ENCODE measurements around the gene MOK.

MOK gene

DNA sequence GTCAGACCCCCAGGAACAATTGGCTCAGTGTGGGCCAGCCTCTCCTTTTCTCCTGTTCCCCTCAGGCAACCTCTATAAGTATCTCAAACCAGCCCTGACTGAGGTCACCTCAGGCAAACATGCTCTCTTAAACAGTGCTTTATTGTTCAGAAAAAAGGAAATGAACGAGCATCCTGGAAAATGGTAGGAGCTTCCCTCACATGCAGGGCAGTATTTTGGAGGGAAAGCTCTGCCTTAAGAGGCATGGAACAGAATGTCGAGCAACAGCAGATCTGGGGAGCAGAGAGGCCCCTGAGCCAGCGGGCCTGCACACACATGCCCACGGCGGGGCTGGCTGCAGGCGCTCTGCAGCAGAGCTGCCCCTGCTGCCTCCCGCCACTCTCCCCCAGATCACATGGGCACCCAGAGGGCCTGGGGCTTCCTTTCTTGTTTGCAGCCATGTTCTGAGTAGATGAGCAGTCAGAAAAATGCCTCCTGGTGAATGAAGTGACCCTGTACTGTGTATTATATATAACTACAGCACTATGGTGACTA, 42.0 kb downstream of the MOK start:
- peak; percentile 59 for DNase-seq (ENCODE audit: low read depth, low spot score)
- H3K4me3 ChIP-seq (ENCODE audit: low read depth, low read length) = no peak overlapping the region
- in situ Hi-C loops (cut with HindIII; ENCODE audit: low sequenced_read_pairs) = no loop called here
- TF ChIP-seq, protein P1, sequence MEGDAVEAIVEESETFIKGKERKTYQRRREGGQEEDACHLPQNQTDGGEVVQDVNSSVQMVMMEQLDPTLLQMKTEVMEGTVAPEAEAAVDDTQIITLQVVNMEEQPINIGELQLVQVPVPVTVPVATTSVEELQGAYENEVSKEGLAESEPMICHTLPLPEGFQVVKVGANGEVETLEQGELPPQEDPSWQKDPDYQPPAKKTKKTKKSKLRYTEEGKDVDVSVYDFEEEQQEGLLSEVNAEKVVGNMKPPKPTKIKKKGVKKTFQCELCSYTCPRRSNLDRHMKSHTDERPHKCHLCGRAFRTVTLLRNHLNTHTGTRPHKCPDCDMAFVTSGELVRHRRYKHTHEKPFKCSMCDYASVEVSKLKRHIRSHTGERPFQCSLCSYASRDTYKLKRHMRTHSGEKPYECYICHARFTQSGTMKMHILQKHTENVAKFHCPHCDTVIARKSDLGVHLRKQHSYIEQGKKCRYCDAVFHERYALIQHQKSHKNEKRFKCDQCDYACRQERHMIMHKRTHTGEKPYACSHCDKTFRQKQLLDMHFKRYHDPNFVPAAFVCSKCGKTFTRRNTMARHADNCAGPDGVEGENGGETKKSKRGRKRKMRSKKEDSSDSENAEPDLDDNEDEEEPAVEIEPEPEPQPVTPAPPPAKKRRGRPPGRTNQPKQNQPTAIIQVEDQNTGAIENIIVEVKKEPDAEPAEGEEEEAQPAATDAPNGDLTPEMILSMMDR (IDR thresholded peaks at IDR 0.05; ENCODE audit: low read depth, low read length) = no peak

DNA sequence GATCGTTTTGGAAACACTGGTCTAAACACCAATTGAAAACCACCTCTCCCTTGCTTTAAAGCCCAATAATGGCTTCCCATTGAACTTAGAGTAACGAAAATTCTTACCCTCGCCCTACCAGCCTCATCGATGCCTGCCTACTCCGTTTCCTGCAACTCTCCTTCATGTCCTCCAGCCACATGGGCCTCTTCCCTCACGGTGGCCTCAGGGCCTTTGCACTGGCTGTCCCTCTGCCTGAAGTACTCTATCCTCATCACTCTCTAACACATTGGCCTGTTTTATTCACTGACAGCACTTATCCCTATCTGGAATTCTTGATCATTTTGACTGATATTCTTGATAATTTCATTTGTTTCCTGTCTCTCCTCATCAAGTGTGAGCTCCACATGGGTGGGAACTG, 46.8 kb downstream of the MOK start:
- no peak overlapping the region for H3K4me3 ChIP-seq (ENCODE audit: low read depth, low read length)
- TF ChIP-seq, protein P1 (IDR thresholded peaks at IDR 0.05; ENCODE audit: low read depth, low read length) = no peak
- in situ Hi-C loops (cut with HindIII; ENCODE audit: low sequenced_read_pairs) = no loop called here
- no peak for DNase-seq (ENCODE audit: low read depth, low spot score)

GRCh38 chr14:102256716-102257115, 48.2 kb downstream of the MOK start:
- in situ Hi-C loops (cut with HindIII; ENCODE audit: low sequenced_read_pairs) = no loop called here
- TF ChIP-seq, protein P1 (IDR thresholded peaks at IDR 0.05; ENCODE audit: low read depth, low read length) = no peak
- no peak overlapping the region for H3K4me3 ChIP-seq (ENCODE audit: low read depth, low read length)
- no peak for DNase-seq (ENCODE audit: low read depth, low spot score)

DNA sequence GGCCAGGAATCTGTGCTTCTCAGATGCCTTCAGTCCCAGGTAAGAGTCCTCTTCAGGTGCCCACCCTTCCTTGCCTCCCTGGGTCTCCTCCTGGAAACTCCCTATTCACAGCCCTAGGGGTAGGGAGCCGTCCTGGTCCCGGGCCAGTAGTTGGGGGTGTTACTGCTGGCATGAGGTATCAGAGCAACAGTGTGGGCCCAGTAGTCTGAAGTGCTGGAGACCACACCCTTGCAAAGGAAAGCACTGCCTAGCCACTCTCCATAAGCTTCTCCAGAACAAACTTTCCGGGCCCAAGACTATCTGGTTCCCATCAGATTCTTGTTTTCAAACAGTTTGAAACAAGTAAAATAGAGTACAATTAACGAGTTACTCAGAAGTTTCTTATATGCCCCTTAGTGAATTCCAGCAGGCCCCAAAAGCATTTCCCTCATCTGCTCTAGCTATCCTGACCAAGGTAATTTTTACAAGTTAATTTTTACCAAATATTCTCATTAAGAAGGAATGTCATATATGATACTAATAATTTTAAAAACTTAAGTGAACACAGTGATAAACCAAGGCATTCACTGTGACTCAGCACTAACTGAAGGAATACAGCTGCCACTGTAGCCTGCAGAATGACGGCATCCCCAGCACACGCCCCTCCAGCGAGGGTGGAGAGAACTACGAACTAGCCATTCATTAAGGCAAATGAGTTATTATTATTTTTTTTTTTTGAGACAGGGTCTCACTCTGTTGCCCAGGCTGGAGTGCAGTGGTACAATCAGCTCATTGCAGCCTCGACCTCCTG, 49.4 kb downstream of the MOK start:
- H3K4me3 ChIP-seq (ENCODE audit: low read depth, low read length) = no peak overlapping the region
- in situ Hi-C loops (cut with HindIII; ENCODE audit: low sequenced_read_pairs) = no loop called here
- TF ChIP-seq, protein P1 (IDR thresholded peaks at IDR 0.05; ENCODE audit: low read depth, low read length) = no peak
- DNase-seq (ENCODE audit: low read depth, low spot score) = peak; percentile 43

DNA sequence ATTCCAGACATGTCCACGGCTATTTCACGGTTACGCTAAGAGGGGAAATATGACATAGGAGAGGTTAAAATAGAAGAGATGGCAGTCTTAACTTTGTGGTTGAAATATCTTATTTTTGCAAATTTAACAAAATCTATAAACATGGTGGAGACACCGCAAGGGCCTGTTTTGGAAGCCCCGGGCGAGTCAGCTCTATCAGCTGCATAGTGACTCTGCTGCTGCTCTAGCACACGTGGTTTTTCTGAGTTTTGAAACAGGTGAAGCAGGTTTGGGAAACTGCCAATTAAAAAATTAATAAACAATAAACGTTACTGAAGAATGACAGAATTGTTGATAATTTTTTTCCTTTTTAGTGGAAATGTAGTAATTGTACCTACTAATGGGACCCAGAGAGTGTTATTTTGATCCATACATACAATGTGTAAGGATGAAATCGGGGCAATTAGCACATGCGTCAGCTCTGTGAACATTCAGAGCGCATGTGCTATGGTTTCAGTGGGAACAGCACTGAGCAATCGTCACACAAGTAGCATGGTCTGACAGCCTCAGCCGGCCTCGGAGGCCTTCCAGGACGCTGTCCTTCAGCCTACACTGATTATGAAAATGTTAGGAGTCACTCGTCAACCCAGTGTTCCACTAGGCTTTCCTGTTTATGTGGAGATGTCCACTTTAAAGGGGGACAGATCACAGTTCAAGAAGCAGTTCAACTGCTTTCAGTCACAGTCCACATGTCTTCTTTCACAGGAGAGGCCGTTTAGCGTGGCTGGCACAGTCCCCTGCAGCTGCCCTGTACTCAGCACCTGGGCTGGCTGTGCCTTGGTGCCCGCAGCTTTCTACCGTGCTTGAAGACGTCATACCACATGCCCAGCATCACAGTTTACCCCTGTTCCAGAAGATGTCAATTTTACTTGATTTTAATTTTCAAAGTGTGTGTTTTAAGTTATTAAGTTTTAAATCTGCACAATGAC, 51.8 kb downstream of the MOK start:
- TF ChIP-seq, protein P1 (IDR thresholded peaks at IDR 0.05; ENCODE audit: low read depth, low read length) = no peak
- in situ Hi-C loops (cut with HindIII; ENCODE audit: low sequenced_read_pairs) = no loop called here
- H3K4me3 ChIP-seq (ENCODE audit: low read depth, low read length) = no peak overlapping the region
- DNase-seq (ENCODE audit: low read depth, low spot score) = no peak

- TF ChIP-seq, protein P1 (IDR thresholded peaks at IDR 0.05; ENCODE audit: low read depth, low read length) = no peak
These were observed 53.8 kb downstream of the MOK start for GRCh38 chr14:102251161-102251560.

More at GRCh38 chr14:102251161-102251560, 53.8 kb downstream of the MOK start:
- in situ Hi-C loops (cut with HindIII; ENCODE audit: low sequenced_read_pairs) = no loop called here
- no peak for DNase-seq (ENCODE audit: low read depth, low spot score)
- no peak overlapping the region for H3K4me3 ChIP-seq (ENCODE audit: low read depth, low read length)
